GM19238 (cell line): Measurements from ENCODE around the gene SPPL2A.
"Not testable (repeated sequence)": the region's sequence is repeated elsewhere in the genome, so short reads cannot be mapped to it uniquely, and the experiment has no call there.

Source experiments
- DNase-seq: peaks from one replicate; pipeline ENCODE4 v3.0.0; 2011; ENCODE audit warnings: low spot score; ENCODE audit not compliant: insufficient read length

Gene SPPL2A

GRCh38 chr15:50765195-50765967, at the start of gene SPPL2A:
SPPL2A (minus strand) TSS chr15:50765706; CDS start chr15:50765533, 173 bp downstream.
- peak; percentile 91 for DNase-seq

- DNase-seq: no peak
These were observed 49.1 kb upstream of the SPPL2A start for GRCh38 chr15:50814634-50815033.

- DNase-seq: no peak
These were observed 48.4 kb upstream of the SPPL2A start for GRCh38 chr15:50813865-50814264.

- DNase-seq: no peak
These were observed 47.6 kb upstream of the SPPL2A start for GRCh38 chr15:50813089-50813488.

GRCh38 chr15:50812181-50812506, 46.6 kb upstream of the SPPL2A start:
- DNase-seq: not testable (repeated sequence)

GRCh38 chr15:50811461-50812180, 46.1 kb upstream of the SPPL2A start:
- not testable (repeated sequence) for DNase-seq

- DNase-seq: no peak
These were observed 44.6 kb upstream of the SPPL2A start for GRCh38 chr15:50810128-50810527.

GRCh38 chr15:50808728-50809127, 43.2 kb upstream of the SPPL2A start:
- no peak for DNase-seq

- no peak for DNase-seq
These were observed 38.1 kb upstream of the SPPL2A start for GRCh38 chr15:50803479-50804180.

GRCh38 chr15:50800715-50801114, 35.2 kb upstream of the SPPL2A start:
- DNase-seq: no peak

- no peak for DNase-seq
These were observed 33.2 kb upstream of the SPPL2A start for GRCh38 chr15:50798684-50799083.

GRCh38 chr15:50797926-50798325, 32.4 kb upstream of the SPPL2A start:
- DNase-seq: no peak

- DNase-seq: no peak
These were observed 26.0 kb upstream of the SPPL2A start for GRCh38 chr15:50791486-50791885.

GRCh38 chr15:50790778-50791453, 25.4 kb upstream of the SPPL2A start:
- DNase-seq: no peak

- no peak for DNase-seq
These were observed 21.4 kb upstream of the SPPL2A start for GRCh38 chr15:50786871-50787270.

GRCh38 chr15:50786438-50786837, 20.9 kb upstream of the SPPL2A start:
- DNase-seq: no peak

GRCh38 chr15:50783895-50784294, 18.4 kb upstream of the SPPL2A start:
- DNase-seq: no peak

GRCh38 chr15:50783411-50783810, 17.9 kb upstream of the SPPL2A start:
- DNase-seq: no peak

GRCh38 chr15:50778086-50778485, 12.6 kb upstream of the SPPL2A start:
- DNase-seq: no peak

- DNase-seq: no peak
These were observed 11.5 kb upstream of the SPPL2A start for GRCh38 chr15:50777042-50777441.

GRCh38 chr15:50774450-50774849, 8.9 kb upstream of the SPPL2A start:
- no peak for DNase-seq

GRCh38 chr15:50773389-50773788, 7.9 kb upstream of the SPPL2A start:
- no peak for DNase-seq
